GM19035 (cell line): ENCODE measurements around the gene HSPE1.
A peak's percentile ranks its signal among the peaks of the same experiment; 100 is the strongest.
"Not testable (repeated sequence)": the region's sequence is repeated elsewhere in the genome, so short reads cannot be mapped to it uniquely, and the experiment has no call there.

Experiments
- ATAC-seq: cut with Tn5 transposase; IDR thresholded peaks from one replicate; pipeline ENCODE4 v1.9.1; 2021; ENCODE audit not compliant: unreplicated experiment

The HSPE1 gene

GRCh38 chr2:197499594-197500502 lies at the start of gene HSPE1, which contains the start of gene HSPD1:
HSPE1 (plus strand) TSS chr2:197500379; CDS start chr2:197500437, 58 bp downstream.
HSPD1 (minus strand) TSS chr2:197499840; CDS start chr2:197498848, 992 bp downstream.
- ATAC-seq: peak; percentile 77

- ATAC-seq: no peak
These were observed 49.7 kb upstream of the HSPE1 start for GRCh38 chr2:197450465-197450864.

- ATAC-seq: not testable (repeated sequence)
These were observed 49.2 kb upstream of the HSPE1 start for GRCh38 chr2:197450935-197451358.

GRCh38 chr2:197452754-197453122 lies 47.4 kb upstream of the HSPE1 start:
- no peak for ATAC-seq

GRCh38 chr2:197453123-197453913 lies 46.9 kb upstream of the HSPE1 start, which contains the start of gene COQ10B:
COQ10B (plus strand) TSS chr2:197453552; CDS start chr2:197453561, 9 bp downstream.
- ATAC-seq: peak; percentile 94

GRCh38 chr2:197453914-197454398 lies 46.2 kb upstream of the HSPE1 start:
- peak; percentile 35 for ATAC-seq

GRCh38 chr2:197454923-197455322 lies 45.3 kb upstream of the HSPE1 start:
- ATAC-seq: no peak

GRCh38 chr2:197455428-197455827 lies 44.8 kb upstream of the HSPE1 start:
- no peak for ATAC-seq

- no peak for ATAC-seq
These were observed 39.5 kb upstream of the HSPE1 start for GRCh38 chr2:197460649-197461048.

- ATAC-seq: no peak
These were observed 39.1 kb upstream of the HSPE1 start for GRCh38 chr2:197461057-197461456.

GRCh38 chr2:197464175-197464574 lies 36.0 kb upstream of the HSPE1 start:
- no peak for ATAC-seq

GRCh38 chr2:197472166-197472565 lies 28.0 kb upstream of the HSPE1 start:
- no peak for ATAC-seq

- no peak for ATAC-seq
These were observed 22.4 kb upstream of the HSPE1 start for GRCh38 chr2:197477797-197478196.

- ATAC-seq: no peak
These were observed 19.8 kb upstream of the HSPE1 start for GRCh38 chr2:197480165-197481036.

- ATAC-seq: not testable (repeated sequence)
These were observed 15.9 kb upstream of the HSPE1 start for GRCh38 chr2:197484248-197484647.

GRCh38 chr2:197486175-197486574 lies 14.0 kb upstream of the HSPE1 start:
- no peak for ATAC-seq

GRCh38 chr2:197487385-197487784 lies 12.8 kb upstream of the HSPE1 start:
- no peak for ATAC-seq

GRCh38 chr2:197495433-197496134 lies 4.6 kb upstream of the HSPE1 start:
- no peak for ATAC-seq

- no peak for ATAC-seq
These were observed 3.5 kb upstream of the HSPE1 start for GRCh38 chr2:197496695-197497094.

GRCh38 chr2:197497326-197497725 lies 2.9 kb upstream of the HSPE1 start:
- ATAC-seq: no peak
